Measurements from ENCODE around the gene APCDD1L.
"Not testable (repeated sequence)": the region's sequence is repeated elsewhere in the genome, so short reads cannot be mapped to it uniquely, and the experiment has no call there.

The APCDD1L gene

DNA sequence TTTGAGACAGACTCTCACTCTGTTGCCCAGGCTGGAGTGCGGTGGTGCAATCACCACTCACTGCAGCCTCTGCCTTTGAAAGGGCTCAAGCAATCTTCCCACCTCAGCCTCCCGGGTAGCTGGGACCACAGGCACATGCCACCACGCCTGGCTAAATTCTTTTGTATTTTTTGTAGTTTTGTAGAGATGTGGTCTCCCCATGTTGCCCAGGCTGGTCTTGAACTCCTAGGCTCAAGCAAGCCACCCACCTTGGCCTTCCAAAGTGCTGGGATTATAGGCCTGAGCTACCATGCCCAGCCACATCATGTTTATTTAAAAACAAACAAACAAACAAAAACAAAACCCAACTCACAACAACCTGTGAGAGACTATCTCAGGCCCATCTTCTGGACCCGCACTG lies 29.7 kb upstream of the APCDD1L start:
- DNase-seq = no peak

DNA sequence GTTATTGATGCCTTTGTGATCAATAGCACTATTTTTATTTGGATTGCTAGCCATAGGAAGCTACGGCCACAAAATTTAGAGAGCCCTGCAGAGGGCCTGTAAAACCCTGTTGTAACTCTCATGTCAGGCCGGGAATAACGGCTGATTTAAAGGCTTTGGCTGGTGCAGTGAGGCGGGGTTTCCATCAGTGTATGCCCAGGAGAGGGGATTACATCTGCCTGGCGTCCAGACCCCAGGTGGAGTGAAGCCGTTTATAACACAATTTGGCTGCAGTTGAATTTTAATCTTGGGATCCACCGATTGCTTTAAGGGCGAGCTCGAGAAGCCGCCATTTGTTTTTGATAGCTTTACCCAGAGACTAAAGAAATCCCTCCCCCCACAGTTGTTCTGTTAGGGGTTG lies 29.1 kb upstream of the APCDD1L start:
- no peak for DNase-seq

DNA sequence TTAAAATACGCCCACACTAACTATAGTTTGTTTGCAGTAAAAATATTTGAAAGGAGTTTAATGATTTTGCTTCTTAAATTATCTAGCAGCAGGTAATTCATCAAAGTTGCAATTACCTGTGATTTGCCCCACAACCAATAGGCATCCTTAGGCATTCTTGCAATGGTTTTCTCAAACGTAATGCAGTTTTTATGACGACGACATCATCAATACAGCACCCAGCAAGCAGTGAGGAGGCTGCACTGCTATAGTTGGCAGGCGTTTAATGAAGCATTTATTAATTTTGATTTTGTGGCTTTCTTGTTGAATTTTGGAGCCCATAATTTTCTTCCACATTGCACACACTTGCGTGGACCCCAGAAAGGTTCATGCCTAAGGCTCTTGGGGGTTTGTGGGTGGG lies 28.1 kb upstream of the APCDD1L start:
- no peak for DNase-seq

DNA sequence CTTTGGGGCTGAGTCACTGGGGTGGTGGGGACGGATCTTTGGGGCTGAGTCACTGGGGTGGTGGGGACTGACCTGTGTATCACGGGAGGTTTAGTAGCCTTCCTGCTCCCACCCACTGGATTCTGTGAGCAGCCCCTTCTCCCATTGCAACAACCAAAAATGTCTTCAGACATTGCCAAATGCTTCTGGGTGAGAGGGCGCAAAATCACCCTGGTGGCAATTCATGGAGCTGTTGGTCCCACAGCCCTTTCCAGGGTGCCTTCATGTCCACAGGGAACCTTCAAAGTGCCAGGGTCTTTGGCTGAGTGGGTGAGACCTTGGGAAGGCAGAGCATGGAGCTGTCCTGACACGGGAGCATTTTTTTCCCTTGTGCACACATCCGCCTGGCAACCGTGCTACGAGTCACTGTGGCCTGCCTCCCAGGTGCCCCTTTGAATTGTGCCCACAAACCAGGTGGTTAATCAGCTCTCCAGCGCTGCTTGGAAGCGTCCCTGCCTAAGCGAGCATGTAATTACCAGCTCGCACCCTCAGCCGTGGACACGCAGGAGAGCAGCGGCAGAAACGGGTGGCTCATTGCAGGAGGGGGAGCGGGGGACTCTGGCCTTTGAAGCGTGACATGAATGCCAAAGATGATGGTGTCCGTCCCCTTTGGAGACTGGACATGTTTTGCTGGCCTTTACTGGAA lies 27.4 kb upstream of the APCDD1L start:
- DNase-seq = no peak

DNA sequence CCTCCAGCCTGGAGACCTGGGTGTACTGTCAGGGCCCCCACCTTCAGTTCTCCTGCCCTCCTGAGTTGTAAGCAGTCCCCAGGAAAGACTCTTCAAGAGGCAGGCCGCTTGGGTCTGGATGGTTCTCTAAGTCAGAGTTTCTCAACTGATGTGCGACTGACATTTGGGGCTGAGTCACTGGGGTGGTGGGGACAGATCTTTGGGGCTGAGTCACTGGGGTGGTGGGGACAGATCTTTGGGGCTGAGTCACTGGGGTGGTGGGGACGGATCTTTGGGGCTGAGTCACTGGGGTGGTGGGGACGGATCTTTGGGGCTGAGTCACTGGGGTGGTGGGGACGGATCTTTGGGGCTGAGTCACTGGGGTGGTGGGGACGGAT lies 26.8 kb upstream of the APCDD1L start:
- not testable (repeated sequence) for DNase-seq

DNA sequence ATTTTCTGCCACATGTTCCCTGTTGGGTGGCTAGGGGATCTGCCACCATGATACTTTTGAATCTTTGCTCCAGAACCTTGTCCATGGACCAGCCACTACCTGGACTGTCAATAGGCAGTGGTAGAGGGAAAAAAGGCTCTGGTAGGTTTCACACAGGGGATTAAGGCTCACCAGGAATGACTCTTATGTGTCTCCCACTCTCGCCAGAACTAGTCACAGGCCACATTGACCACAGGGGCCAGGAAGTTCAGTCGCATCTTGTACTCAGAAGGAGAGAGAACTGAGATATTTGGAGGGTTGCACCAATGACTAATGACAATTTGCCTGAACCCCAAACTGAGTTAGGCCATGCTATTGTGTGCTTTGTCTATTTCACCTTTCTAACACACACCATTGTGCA lies 23.6 kb upstream of the APCDD1L start:
- DNase-seq = no peak

DNA sequence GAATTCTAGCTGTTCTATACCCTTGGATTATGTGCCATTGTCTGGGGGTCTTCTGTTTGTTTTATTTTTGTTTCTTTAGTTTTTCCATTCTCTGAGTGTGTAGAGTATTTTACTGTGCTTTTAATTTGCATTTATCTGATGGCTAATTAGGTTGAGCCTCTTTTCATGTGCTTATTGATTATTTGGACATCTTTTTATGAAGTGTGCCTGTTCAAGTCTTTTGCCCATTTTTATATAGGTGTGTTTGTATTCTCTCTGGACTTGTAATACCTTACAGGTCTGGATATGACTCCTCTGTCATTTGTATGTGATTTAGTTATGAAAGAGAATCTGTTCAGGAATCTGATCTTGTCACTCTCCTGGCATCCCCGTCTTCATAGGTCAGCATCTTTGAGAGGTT lies 22.6 kb upstream of the APCDD1L start:
- DNase-seq = no peak

DNA sequence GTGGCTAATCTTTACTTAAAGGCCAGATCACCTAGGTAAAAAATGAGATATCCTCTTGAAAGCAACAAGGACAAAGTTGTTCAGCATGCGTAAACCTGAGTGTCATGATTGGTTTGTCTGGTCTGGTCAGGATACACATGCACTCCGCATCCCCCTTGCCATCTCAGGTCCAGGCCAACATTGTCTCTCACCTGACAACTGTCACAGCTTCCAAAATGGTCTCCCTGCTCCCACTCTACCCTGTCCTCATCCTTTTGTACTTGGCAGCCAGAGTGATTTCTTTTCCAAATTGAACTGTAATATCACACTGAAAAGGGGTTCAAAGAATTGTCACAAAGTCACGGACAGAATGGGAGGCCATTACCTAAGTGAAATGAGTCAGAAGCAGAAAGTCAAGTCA lies 21.1 kb upstream of the APCDD1L start:
- DNase-seq = no peak

DNA sequence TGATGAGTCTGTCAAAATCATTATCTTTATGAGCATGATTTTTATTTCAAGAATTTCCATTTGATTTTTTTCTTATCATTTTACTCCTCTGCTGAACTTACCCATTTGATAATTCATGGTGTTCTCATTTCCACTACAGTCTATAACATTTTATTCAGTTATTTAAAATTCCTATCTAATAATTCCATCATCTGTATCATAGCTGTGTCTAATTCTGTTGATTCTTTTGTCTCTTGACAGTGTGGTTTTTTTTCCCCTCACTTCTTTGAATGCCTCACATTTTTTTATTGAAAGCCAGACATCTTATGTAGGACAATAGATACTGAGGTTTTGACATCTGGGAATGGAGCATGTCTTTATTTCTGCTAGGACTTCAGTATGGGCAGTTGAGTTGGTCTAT lies 16.5 kb upstream of the APCDD1L start:
- DNase-seq = no peak

DNA sequence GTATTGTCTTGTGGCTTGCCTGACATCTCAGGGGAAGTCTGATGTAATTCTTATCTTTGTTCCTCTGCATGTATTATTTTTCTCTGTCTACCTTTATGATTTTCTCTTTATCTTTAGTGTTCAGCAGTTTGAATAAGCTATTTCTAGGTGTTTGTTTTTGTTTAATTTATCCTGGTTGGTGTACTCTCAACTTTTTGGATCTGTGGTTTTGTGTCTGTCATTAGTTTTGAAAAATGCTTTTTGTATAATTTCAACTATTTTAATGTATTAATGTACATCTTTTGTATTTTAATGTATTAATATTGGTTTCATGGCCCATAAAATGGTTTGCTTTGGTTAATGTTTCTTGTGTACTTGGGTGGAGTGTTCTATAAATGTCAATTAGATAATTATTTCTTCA lies 15.9 kb upstream of the APCDD1L start:
- DNase-seq = no peak

DNA sequence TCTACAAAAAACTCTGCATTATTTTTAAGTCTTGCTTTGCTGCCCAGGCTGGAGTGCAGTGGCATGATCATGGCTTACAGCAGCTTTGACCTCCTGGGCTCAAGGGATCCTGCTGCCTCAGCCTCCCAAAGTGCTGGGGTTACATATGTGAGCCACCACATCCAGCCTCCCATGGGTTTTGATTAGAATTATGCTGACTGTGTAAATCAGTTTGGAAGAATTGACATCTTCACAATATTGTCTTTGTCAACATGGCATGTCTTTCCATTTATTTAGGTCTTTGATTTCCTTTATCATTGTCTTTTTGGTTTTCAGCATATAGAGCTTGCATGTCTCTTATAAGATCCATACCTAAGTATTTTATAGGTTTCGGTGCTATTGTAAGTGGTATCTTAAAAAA lies 13.2 kb upstream of the APCDD1L start:
- no peak for DNase-seq

DNA sequence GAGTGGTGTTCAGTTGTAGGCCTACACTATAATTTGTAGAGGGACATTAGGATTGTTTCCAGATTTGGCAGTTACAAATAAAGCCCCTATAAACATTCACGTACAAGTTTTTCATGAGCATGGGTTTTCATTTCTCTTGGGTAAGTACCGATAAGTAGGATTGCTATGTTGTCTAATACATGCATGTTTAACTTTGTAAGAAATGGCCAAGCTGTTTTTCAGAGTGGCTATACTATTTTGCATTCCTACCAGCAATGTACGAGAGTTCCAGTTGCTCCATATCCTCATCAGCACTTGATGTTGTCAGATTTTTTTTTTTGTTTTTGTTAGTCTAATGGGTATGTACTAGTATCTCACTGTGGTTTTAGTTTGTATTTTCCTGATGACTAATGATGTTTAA lies 11.2 kb upstream of the APCDD1L start:
- DNase-seq = no peak

DNA sequence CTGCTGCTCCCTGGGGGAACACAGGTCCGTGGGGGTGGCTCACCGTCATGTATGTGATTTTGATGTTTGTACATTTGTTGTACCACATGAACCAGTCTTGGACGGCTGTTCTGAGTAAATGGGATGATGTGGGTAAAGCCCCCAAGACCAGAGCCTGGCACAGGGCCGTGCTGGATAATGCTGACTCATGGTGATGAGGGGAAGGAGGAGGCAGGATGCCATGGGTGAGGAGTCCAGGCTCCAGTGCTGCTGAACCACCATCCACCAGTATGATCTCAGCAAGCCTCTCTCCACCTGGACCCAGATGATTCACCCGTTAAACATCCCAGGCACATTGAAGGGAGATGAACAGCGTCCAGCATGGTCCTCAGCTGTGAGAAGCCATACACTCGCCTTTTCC lies 9.6 kb upstream of the APCDD1L start:
- no peak for DNase-seq

DNA sequence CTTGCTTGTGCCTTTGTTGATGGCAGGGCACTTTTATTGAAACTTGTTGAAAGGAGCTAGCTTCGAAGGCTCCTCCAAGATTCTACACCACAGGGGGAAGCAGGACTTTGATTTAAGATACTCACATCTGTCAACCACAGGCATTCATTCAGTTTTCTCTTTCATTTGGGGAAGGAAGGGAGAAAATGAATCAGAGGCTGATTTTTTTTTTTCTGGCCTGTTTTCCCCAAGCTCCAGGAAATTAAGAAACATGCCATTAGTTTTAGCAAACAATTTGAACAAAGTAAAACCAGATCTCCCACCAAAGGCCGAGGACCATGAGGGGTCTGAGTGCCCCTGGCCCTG lies 8.7 kb upstream of the APCDD1L start:
- DNase-seq = no peak

DNA sequence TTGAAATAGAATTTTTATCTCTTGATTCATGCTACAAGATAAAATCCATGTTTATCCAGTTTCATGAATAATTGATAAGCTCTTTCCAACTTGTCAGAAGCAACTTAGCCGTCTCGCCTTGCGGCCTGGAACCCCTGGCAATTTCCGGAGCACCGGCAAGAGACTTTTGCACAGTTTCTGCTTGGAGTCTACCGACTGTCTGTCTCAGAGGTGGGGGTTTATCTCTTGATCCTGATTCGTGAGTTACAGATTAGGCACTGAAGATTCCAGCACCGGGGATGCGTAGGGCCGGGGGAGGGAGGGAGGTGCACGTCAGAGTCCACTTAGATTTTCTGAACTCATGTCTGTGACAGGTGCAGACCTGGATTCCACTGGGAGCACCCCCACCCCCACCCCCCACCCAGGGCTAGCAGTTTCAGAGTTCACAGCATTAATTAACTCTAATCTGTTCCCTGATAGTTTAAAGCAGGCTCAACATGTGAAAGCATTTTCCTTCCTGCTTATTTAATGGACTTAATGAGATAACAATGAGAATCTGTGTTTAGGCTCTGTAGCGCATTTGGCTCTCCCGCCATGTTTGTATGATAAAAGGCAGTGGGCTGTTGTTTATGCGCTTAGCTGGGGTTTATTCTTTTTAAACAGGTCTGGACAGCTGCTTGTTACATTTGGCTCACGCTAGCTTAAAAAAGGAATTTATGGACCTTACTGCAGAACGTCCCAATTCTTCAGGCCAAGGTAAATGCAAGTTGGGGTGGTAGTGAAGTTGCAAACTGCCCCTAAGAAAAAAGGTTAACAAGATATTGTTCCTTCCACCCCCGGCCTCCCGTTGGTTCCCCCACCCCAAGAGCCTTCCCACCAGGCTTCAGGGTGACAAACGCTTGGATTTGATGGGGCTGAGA lies 8.1 kb upstream of the APCDD1L start:
- DNase-seq = no peak

DNA sequence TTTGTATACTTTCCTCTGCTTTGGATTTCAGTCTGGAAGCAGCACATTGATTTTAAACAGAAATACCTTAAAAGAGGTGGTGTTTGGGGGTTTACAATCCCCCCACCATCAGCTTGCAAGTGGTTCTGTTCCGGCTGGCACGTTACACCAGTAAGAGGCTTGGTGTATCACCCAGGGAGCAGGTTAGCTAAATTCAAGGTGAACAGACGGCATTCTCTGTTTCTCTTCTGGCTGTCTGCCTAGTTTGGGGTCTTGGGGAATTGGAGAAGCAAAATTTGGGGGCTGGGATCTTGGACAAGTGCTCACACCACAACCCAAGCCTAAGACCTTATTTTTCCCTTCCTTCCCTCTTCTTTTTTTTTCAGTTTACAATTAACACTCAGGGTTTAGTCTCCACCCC lies 7.5 kb upstream of the APCDD1L start:
- DNase-seq = no peak

DNA sequence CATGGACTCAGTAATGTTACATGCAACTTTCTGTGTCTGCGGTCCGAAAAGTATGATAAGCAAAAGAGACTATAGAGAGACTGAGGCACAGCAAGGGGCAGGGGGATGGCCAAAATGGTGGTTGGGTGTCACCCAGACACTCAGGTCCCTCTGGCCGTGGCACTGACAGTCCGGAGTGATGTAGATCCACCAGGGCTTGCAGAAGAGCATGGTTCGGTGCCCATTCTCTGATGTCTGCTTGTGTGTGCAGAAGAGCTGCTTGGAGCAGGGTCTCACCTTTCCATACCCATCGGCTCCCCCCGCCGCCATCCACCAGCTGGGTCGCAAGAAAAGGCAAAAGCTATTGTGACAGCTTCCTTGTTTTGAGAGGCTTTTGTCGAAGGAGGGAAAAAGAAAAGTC lies 6.6 kb upstream of the APCDD1L start:
- no peak for DNase-seq

DNA sequence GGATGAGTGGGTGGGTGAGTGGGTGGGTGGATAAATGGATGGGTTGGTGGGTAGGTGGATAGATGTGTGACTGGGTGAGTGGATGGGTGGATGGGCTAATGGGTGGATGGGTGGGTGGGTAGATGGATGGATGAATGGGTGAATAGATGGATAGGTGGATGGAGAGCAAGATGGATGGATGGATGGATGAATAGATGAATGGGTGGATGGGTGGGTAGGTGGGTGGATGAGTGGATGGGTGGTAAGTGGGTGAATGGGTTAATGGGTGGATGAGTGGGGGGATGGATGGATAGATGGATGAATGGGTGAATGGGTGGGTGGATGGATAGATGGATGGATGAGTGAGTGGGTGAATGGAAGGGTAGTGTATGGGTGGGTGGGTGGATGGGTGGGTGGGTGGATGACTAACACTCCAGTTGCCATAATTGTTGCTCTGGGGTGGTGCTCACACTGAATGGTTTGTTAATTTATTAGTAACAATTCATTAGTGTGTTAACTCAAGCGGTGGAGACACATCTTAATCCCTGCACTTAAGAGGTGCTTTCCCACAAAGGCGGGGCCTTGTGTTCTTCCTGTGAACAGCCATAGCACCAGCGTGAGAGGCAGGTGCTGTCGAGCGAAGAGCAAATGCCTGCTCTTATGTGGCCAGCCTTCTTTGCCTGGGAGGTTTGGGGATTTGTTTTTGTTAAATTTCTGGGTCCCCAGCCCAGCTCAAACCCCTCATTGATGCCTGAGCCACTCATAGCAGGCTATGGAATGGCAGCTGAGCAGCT lies 4.9 kb upstream of the APCDD1L start:
- no peak for DNase-seq

DNA sequence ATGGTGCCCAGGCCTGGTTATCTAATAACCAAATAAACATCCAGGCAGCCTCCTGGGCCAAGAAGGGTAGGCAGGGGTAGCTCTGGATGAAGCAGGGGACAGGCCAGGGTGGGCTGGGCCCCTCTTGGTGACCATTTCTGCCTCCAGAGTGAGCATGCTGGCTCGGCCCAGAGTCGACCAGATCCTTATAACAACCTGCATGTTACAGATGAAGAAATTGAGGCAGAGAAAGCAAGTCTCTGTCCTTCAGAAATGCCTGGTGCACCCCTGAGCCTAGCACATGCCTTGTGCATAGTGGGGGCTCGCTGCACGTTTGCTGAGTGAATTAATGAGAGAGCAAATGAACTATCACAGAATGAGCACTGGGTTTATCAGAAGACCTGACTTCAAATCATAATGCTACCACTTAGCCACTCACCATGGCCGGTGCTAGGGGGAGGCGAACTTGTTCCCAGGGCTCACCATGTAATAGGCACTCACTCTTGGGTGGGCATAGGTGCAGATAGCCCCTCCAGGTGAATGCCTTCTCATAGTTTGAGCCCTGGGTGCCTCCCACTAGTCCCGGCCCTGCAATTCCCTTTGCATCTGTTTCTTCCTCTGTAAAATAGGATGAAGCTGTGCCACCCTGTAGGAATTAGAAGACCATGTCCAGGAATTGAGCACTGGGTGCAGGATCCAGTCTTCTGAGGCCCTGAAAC lies 3.8 kb upstream of the APCDD1L start:
- no peak for DNase-seq

DNA sequence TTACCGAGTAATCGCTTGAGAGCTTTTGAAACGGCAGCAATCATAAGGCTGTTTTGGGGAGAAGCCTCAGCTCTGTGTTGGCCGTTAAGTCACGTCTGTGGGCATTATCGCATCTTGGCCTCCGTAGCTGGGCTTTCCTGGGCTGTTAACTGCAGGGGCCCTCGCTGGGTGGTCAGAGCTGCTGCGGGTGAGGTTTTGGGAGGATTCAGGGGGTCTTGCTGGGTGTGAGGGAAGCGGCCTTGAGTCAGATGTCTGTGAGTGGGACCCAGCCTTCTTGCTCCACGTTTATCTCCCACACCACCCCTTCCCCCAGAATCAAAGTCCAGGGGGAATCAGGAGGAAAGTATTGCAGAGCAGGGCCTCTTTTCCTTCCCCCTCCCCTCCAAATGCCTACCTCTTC lies 3.2 kb upstream of the APCDD1L start:
- no peak for DNase-seq

DNA sequence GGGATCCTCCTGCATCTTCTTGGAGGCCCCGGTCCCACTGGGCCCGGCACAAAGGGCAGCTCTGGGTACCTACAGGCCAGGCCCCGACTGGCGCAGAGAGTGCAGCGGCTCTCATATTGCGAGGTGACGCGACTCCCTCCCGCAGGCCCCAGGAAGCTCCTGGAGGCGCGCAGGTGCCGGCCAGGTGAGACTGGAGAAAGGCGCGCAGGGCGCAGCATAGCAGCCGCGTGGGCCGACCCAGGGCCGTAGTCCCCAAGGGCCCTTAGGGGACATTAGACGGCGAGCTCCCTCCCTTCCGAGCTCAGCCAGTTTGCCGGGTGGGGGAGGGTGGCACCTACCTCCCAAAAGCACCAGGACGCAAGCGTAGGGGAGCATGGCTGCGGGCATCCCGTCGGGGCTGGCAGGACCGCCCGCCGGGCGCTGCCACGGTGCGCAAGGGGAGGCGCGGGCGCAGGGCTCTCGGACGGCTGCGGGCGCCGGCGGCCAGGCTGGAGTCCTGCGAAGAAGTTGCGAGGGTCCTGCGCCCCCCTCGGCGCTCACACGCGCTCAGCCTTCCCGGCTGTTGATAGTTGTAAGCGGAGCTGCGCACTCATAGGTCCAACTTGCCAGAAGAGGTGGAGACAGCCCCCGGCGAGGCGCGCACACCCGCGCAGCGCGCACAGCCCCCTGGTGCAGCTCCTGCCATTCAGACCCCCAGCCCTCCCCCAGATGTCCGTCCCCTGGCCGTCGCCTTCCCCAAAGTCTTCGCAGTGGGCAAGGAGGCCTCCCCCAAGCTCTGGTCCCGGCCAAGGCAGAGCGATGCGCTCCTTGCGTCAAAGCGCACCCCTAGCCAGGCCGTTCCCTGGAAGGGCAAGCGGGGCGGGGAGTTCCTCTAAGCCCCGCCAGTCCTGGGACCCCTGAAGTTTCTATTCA lies 622 bp downstream of the APCDD1L start:
- no peak for DNase-seq

All from T-helper 1 cell (primary cell).